Endothelial cell of umbilical vein (primary cell): ENCODE results near the gene TEX36. TPM values are rescaled to one million over a fixed set of nuclear protein-coding genes. Genes with fewer than 3 reads are reported as not detected.

Source experiments
- BruUV-seq: library from RNA; stranded (reverse); fragments of 400-500 nt; replicated peaks from 2 replicates; lab custom pipeline; 2021; lab: Mats Ljungman, UMichigan
- CTCF ChIA-PET: fragments of 300-600, 350-600 bp; sonication (Branson Sonifier 250); formaldehyde crosslinking; loops from one replicate; lab custom pipeline; 2021; ENCODE audit warnings: antibody characterized with exemption, inconsistent platforms; lab: Charles Lee
- POLR2A ChIA-PET: fragments of 300-600, 350-600 bp; sonication (Branson Sonifier 250); formaldehyde crosslinking; loops from one replicate; lab custom pipeline; 2021; ENCODE audit warnings: antibody characterized with exemption, inconsistent platforms; lab: Charles Lee
- DNase-seq: peaks from one replicate; pipeline ENCODE4 v3.0.0-alpha.2; 2011; ENCODE audit warnings: low read depth, low spot score
- FAIRE-seq: peaks from 2 replicates; lab custom pipeline; 2011; peaks lifted over from hg19 to GRCh38; lab: Jason Lieb, UNC
- H2AFZ ChIP-seq: 2 replicates; pipeline ENCODE4 v1.6.0; 2012; ENCODE audit warnings: low read depth, low read length, control low read depth, inconsistent platforms
- H3K27ac ChIP-seq: 2 replicates; pipeline ENCODE4 v1.5.1; 2011; ENCODE audit warnings: low read depth, mild to moderate bottlenecking, control low read depth, low read length, moderate library complexity; ENCODE audit not compliant: insufficient read depth
- H3K27me3 ChIP-seq, 2 experiments: 2 replicates each; pipeline versions ENCODE4 v1.6.0 to v1.6.1; 2011; ENCODE audit warnings: low read length in 2 of 2, mixed read lengths in 1 of 2; ENCODE audit not compliant: control insufficient read depth in 2 of 2, insufficient read depth in 2 of 2
- H3K36me3 ChIP-seq, 2 experiments: 2 replicates in 1 of 2; 3 replicates in 1 of 2; pipeline ENCODE4 v1.5.1; 2011; ENCODE audit warnings: low read length in 2 of 2, mild to moderate bottlenecking in 1 of 2, moderate library complexity in 1 of 2; ENCODE audit not compliant: control insufficient read depth in 2 of 2, insufficient read depth in 2 of 2; ENCODE audit errors: extremely low read depth in 1 of 2
- H3K4me1 ChIP-seq: 3 replicates; pipeline ENCODE4 v1.5.1; 2011; ENCODE audit warnings: mild to moderate bottlenecking, low read length; ENCODE audit not compliant: control insufficient read depth, insufficient read depth; ENCODE audit errors: extremely low read depth
- H3K4me2 ChIP-seq: 2 replicates; pipeline ENCODE4 v1.6.1; 2011; ENCODE audit warnings: low read length, control low read depth, mixed read lengths; ENCODE audit not compliant: insufficient read depth
- H3K4me3 ChIP-seq, 3 experiments: fragments of 200-600 bp in 1 of 3; sonication (generic), shearing (Covaris generic) in 1 of 3; replicated peaks in 1 of 3; 2 replicates each; pipeline ENCODE4 v1.5.1; 2011 to 2016; ENCODE audit warnings: control low read depth in 3 of 3, low read length in 3 of 3, mild to moderate bottlenecking in 2 of 3, inconsistent platforms in 1 of 3, low read depth in 1 of 3, moderate library complexity in 1 of 3; ENCODE audit not compliant: insufficient read depth in 1 of 3
- H3K79me2 ChIP-seq: 2 replicates; pipeline ENCODE4 v1.6.0; 2012; ENCODE audit warnings: low read length, inconsistent platforms; ENCODE audit not compliant: control insufficient read depth, insufficient read depth
- H3K9ac ChIP-seq: replicated peaks from 2 replicates; pipeline ENCODE3; 2011; ENCODE audit warnings: low read length, control low read depth; ENCODE audit not compliant: insufficient read depth; ENCODE audit errors: extremely low read depth
- H3K9me1 ChIP-seq: replicated peaks from 3 replicates; pipeline ENCODE4 v1.6.0; 2011; ENCODE audit warnings: mild to moderate bottlenecking, low read length; ENCODE audit not compliant: control insufficient read depth, insufficient read depth; ENCODE audit errors: extremely low read depth
- H3K9me3 ChIP-seq: replicated peaks from 2 replicates; pipeline ENCODE4 v1.5.1; 2012; ENCODE audit warnings: low read length, inconsistent platforms; ENCODE audit not compliant: control insufficient read depth, insufficient read depth
- H4K20me1 ChIP-seq: replicated peaks from 2 replicates; pipeline ENCODE3; 2011; ENCODE audit warnings: mild to moderate bottlenecking, low read length; ENCODE audit not compliant: control insufficient read depth, insufficient read depth; ENCODE audit errors: extremely low read depth
- EZH2 ChIP-seq: IDR thresholded peaks from 2 replicates; pipeline ENCODE4 v1.6.1; 2012; ENCODE audit warnings: borderline replicate concordance, low read depth, mild to moderate bottlenecking, moderate library complexity, low read length, inconsistent platforms; ENCODE audit not compliant: severe bottlenecking
- FOS ChIP-seq: IDR thresholded peaks from 2 replicates; pipeline ENCODE4 v1.6.1; 2011; ENCODE audit warnings: mild to moderate bottlenecking, low read length, moderate library complexity, borderline replicate concordance; ENCODE audit not compliant: insufficient read depth
- JUN ChIP-seq: IDR thresholded peaks from 2 replicates; pipeline ENCODE4 v1.6.1; 2011; ENCODE audit warnings: borderline replicate concordance, low read depth; ENCODE audit not compliant: insufficient read length, insufficient read depth
- MYC ChIP-seq: IDR thresholded peaks from one replicate; pipeline ENCODE4 v1.6.1; 2011; ENCODE audit warnings: mild to moderate bottlenecking, low read depth, low read length
- POLR2A ChIP-seq: IDR thresholded peaks from 2 replicates; pipeline ENCODE4 v1.6.1; 2012; ENCODE audit warnings: low read depth, mild to moderate bottlenecking, control low read depth, low read length
- POLR2AphosphoS5 ChIP-seq: IDR thresholded peaks from 2 replicates; pipeline ENCODE4 v1.6.1; 2012; ENCODE audit warnings: low read depth, mild to moderate bottlenecking, control low read depth, low read length, moderate library complexity; ENCODE audit not compliant: insufficient read depth
- dilution Hi-C: fragments of 300-500 bp; cut with MboI; formaldehyde crosslinking; loops from one replicate; pipeline ENCODE4 v1.15.0; 2019; ENCODE audit warnings: low sequenced_read_pairs; ENCODE audit not compliant: extremely low pct_ligation_motif_present
- intact Hi-C: fragments of 100-400 bp; cut with micrococcal nuclease; formaldehyde crosslinking; loops from one replicate; pipeline ENCODE4 v1.10.0; 2022
- polyA plus RNA-seq, 4 experiments: library from polyadenylated mRNA; depleted of rRNA in 3 of 4; stranded (reverse) in 3 of 4; unstranded in 1 of 4; fragments of >200 nt; gene quantifications; 2 replicates each; pipeline versions ENCODE4 v1.2.1 to v1.2.3, GENCODE V29; 2011 to 2012; ENCODE audit warnings: missing spikeins in 1 of 4
- total RNA-seq: library from RNA; stranded (reverse); gene quantifications from 2 replicates; pipeline ENCODE4 v1.2.3, GENCODE V29; 2021
- TF ChIP-seq, protein P1 (sequence below): IDR thresholded peaks from 2 replicates; pipeline ENCODE4 v1.6.1; 2011; ENCODE audit not compliant: insufficient read depth, insufficient read length
- TF ChIP-seq, protein P2 (sequence below), 2 donors: IDR thresholded peaks; 1 replicate in 1 of 2; 2 replicates in 1 of 2; pipeline ENCODE4 v1.5.1; 2011; ENCODE audit warnings: low read length in 2 of 2, mild to moderate bottlenecking in 2 of 2, moderate library complexity in 2 of 2, control low read depth in 1 of 2, inconsistent platforms in 1 of 2, low read depth in 1 of 2; ENCODE audit not compliant: insufficient read depth in 1 of 2; ENCODE audit errors: extremely low read depth in 1 of 2

Gene TEX36
- total and polyA plus RNA-seq, 2 donors (not counting 3 experiments of a cell fraction or from before 2014, with no cell fraction given), result not detected

DNA sequence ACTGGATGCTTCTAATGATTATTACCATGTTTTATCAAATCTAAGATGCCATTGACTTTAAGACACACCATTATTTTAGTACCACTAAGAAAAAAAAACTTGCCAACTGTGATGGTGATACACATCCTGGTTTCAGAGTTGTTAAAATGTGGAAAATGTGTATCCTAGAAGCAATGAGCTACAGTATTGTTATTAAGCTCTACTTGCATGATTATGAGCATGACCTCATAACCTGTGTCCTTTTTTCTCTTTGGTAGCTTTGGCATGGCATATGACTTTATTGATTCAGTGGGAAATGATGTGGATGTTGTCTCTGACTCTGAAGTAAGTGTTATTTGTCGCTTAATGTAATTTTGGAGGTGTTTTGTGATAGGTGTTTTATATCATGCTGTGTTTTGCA, 39.8 kb upstream of the TEX36 start:
- H3K27me3 ChIP-seq, result no peaks in the 10 kb centered on the region
- H4K20me1 ChIP-seq, result no peaks in the 10 kb centered on the region
- peaks cover 16 to 36% of the 10 kb centered on the region in 2 experiments for H3K36me3 ChIP-seq
- DNase-seq, result peak; percentile 24
- peaks cover 24% of the 10 kb centered on the region for H3K79me2 ChIP-seq
- no TSS peak for BruUV-seq
- H3K9me3 ChIP-seq, result no peaks in the 10 kb centered on the region
- TF ChIP-seq POLR2A, result no peak
- TF ChIP-seq, protein P1, sequence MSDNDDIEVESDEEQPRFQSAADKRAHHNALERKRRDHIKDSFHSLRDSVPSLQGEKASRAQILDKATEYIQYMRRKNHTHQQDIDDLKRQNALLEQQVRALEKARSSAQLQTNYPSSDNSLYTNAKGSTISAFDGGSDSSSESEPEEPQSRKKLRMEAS, result no peak
- TF ChIP-seq JUN, result no peak
- no peak for TF ChIP-seq POLR2AphosphoS5
- TF ChIP-seq EZH2, result no peak
- TF ChIP-seq, protein P2, sequence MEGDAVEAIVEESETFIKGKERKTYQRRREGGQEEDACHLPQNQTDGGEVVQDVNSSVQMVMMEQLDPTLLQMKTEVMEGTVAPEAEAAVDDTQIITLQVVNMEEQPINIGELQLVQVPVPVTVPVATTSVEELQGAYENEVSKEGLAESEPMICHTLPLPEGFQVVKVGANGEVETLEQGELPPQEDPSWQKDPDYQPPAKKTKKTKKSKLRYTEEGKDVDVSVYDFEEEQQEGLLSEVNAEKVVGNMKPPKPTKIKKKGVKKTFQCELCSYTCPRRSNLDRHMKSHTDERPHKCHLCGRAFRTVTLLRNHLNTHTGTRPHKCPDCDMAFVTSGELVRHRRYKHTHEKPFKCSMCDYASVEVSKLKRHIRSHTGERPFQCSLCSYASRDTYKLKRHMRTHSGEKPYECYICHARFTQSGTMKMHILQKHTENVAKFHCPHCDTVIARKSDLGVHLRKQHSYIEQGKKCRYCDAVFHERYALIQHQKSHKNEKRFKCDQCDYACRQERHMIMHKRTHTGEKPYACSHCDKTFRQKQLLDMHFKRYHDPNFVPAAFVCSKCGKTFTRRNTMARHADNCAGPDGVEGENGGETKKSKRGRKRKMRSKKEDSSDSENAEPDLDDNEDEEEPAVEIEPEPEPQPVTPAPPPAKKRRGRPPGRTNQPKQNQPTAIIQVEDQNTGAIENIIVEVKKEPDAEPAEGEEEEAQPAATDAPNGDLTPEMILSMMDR (IDR thresholded peaks at IDR 0.05; ENCODE audit: extremely low read depth in 1 of 2, insufficient read depth in 1 of 2, low read depth in 1 of 2, low read length in 2 of 2), result no peak
- no peak for TF ChIP-seq MYC
- no peak for TF ChIP-seq FOS
- no peak overlapping the region for H3K4me3 ChIP-seq
- H3K27ac ChIP-seq, result no peak overlapping the region
- intact Hi-C loops (no loop called here), dilution Hi-C loops (no loop called here)
- H2AFZ ChIP-seq, result no peak overlapping the region
- ChIA-PET CTCF (interaction anchor here (1.6 kb wide), 1 partner anchor 11 kb away, joined by 6 read pairs; no protein-coding TSS in a partner anchor), POLR2A (no interaction called here)
- H3K9ac ChIP-seq, result no peak overlapping the region
- no peak for FAIRE-seq
- peaks cover 6% of the 10 kb centered on the region for H3K4me1 ChIP-seq
- H3K4me2 ChIP-seq, result no peak overlapping the region
- no peaks in the 10 kb centered on the region for H3K9me1 ChIP-seq
